OCI-LY7 (cell line): ENCODE data around the gene IL1A. TPM values are rescaled to one million over a fixed set of nuclear protein-coding genes. Genes with fewer than 3 reads are reported as not detected.

Experiments used
- BruUV-seq: library from RNA; stranded (reverse); fragments of 400-500 nt; replicated peaks from 2 replicates; lab custom pipeline; 2021; lab: Mats Ljungman, UMichigan
- CTCF ChIA-PET: fragments of 300-600 bp; sonication (Branson Sonifier 250); formaldehyde crosslinking; loops from one replicate; lab custom pipeline; 2022; ENCODE audit warnings: antibody characterized with exemption; ENCODE audit not compliant: unreplicated experiment; lab: Charles Lee
- POLR2A ChIA-PET: fragments of 300-600 bp; sonication (Branson Sonifier 250); formaldehyde crosslinking; loops from one replicate; lab custom pipeline; 2022; ENCODE audit warnings: antibody characterized with exemption; lab: Charles Lee
- DNase-seq: peaks from one replicate; pipeline ENCODE4 v3.0.0-alpha.2; 2015; ENCODE audit warnings: low spot score
- H2AFZ ChIP-seq: fragments of 200-600 bp; sonication (generic), shearing (Covaris generic); 2 replicates; pipeline ENCODE4 v1.6.1; 2014; ENCODE audit warnings: mild to moderate bottlenecking, antibody characterized with exemption, low read length, moderate library complexity
- H3K27ac ChIP-seq: fragments of 200-600 bp; sonication (generic); 2 replicates; pipeline ENCODE4 v1.5.1; 2014; ENCODE audit warnings: mixed run types, low read depth, mild to moderate bottlenecking, moderate library complexity, low read length, inconsistent platforms; ENCODE audit not compliant: poor library complexity, severe bottlenecking
- H3K36me3 ChIP-seq: fragments of 200-600 bp; sonication (generic); 2 replicates; pipeline ENCODE4 v1.6.1; 2014; ENCODE audit warnings: mild to moderate bottlenecking, antibody characterized with exemption, low read length, moderate library complexity, mixed read lengths; ENCODE audit not compliant: insufficient read depth
- H3K4me1 ChIP-seq: fragments of 200-600 bp; sonication (generic); 2 replicates; pipeline ENCODE4 v1.5.1; 2014; ENCODE audit warnings: mild to moderate bottlenecking, low read length; ENCODE audit not compliant: insufficient read depth, poor library complexity, severe bottlenecking
- H3K4me2 ChIP-seq: fragments of 200-600 bp; sonication (generic); 2 replicates; pipeline ENCODE4 v1.6.1; 2014; ENCODE audit warnings: mild to moderate bottlenecking, low read length
- H3K4me3 ChIP-seq: fragments of 200-600 bp; sonication (generic); 2 replicates; pipeline ENCODE4 v1.5.1; 2014; ENCODE audit warnings: mild to moderate bottlenecking, low read depth, low read length; ENCODE audit not compliant: poor library complexity, severe bottlenecking
- H3K79me2 ChIP-seq: fragments of 200-600 bp; sonication (generic); 2 replicates; pipeline ENCODE4 v1.6.1; 2016; ENCODE audit warnings: low read depth, mild to moderate bottlenecking, low read length, moderate library complexity, mixed read lengths; ENCODE audit not compliant: insufficient read depth
- H3K9me2 ChIP-seq: fragments of 200-600 bp; sonication (generic); 2 replicates; pipeline ENCODE4 v1.6.1; 2016; ENCODE audit warnings: mild to moderate bottlenecking, low read length, mixed read lengths; ENCODE audit not compliant: insufficient read depth
- H3K9me3 ChIP-seq: fragments of 200-600 bp; sonication (generic); 2 replicates; pipeline ENCODE4 v1.6.1; 2014; ENCODE audit warnings: mild to moderate bottlenecking, mixed run types, low read length, mixed read lengths
- H4K20me1 ChIP-seq: fragments of 200-600 bp; sonication (generic); 2 replicates; pipeline ENCODE4 v1.6.1; 2014; ENCODE audit warnings: mild to moderate bottlenecking, antibody characterized with exemption, low read length, moderate library complexity, mixed read lengths; ENCODE audit not compliant: insufficient read depth
- CTCF ChIP-seq: fragments of 200-600 bp; sonication (generic); conservative IDR thresholded peaks from 2 replicates; pipeline ENCODE4 v1.5.1; 2014; ENCODE audit warnings: mild to moderate bottlenecking, antibody characterized with exemption, low read length, moderate library complexity, mixed read lengths
- EZH2phosphoT487 ChIP-seq: fragments of 200-600 bp; sonication (generic); IDR thresholded peaks from 2 replicates; pipeline ENCODE4 v1.6.1; 2018; ENCODE audit warnings: low read depth, borderline replicate concordance, mild to moderate bottlenecking, mixed run types, antibody characterized with exemption, low read length, moderate library complexity, mixed read lengths
- intact Hi-C: fragments of 100-400 bp; cut with micrococcal nuclease; formaldehyde crosslinking; loops from one replicate; pipeline ENCODE4 v1.10.0; 2022; ENCODE audit not compliant: unreplicated experiment
- total RNA-seq, 2 experiments: library from RNA; depleted of rRNA in 1 of 2; stranded (reverse); fragments of >200 nt in 1 of 2; shearing (Covaris generic) in 1 of 2; gene quantifications; 2 replicates each; pipeline ENCODE4 v1.2.3, GENCODE V29; 2014 to 2022

Gene IL1A
- total RNA-seq, 2 experiments from 2014 or later: not detected

GRCh38 chr2:112723995-112724394, 60.3 kb downstream of the IL1A start:
- H4K20me1 ChIP-seq: no peaks in the 10 kb centered on the region
- H3K36me3 ChIP-seq: no peaks in the 10 kb centered on the region
- H3K4me2 ChIP-seq: no peak overlapping the region
- H3K4me1 ChIP-seq: peaks cover 5% of the 10 kb centered on the region
- no peak overlapping the region for H2AFZ ChIP-seq
- intact Hi-C loops: no loop called here
- no peaks in the 10 kb centered on the region for H3K79me2 ChIP-seq
- no TSS peak for BruUV-seq
- POLR2A ChIA-PET: interaction anchor here (1.2 kb wide), 1 partner anchor 39 kb away, joined by 4 read pairs; no protein-coding TSS in a partner anchor
- DNase-seq: no peak
- TF ChIP-seq CTCF (no peak), EZH2phosphoT487 (no peak)
- H3K4me3 ChIP-seq: no peak overlapping the region
- no peak overlapping the region for H3K27ac ChIP-seq
- no peaks in the 10 kb centered on the region for H3K9me2 ChIP-seq
- CTCF ChIA-PET: interaction anchor here (1.2 kb wide), 1 partner anchor 124 kb away, joined by 4 read pairs; no protein-coding TSS in a partner anchor
- H3K9me3 ChIP-seq: no peaks in the 10 kb centered on the region

Other genes starting within 250 kb of the IL1A start
- gene POLR1B, start 242.0 kb downstream of the IL1A start, total RNA-seq (2014; rRNA removed; shearing (Covaris generic)): 28.0 and 30.5 TPM in 2 replicates
- 44.7 and 45.1 TPM in 2 replicates for gene POLR1B, start 242.0 kb downstream of the IL1A start, total RNA-seq (2022)
- gene CHCHD5, start 199.9 kb downstream of the IL1A start, total RNA-seq (2014; rRNA removed; shearing (Covaris generic)): 22.3 and 22.5 TPM in 2 replicates
- 36.0 and 37.3 TPM in 2 replicates for gene CHCHD5, start 199.9 kb downstream of the IL1A start, total RNA-seq (2022)
- 59.7 and 64.8 TPM in 2 replicates for gene SLC20A1, start 138.6 kb downstream of the IL1A start, total RNA-seq (2014; rRNA removed; shearing (Covaris generic))
- gene SLC20A1, start 138.6 kb downstream of the IL1A start, total RNA-seq (2022): 86.1 and 89.5 TPM in 2 replicates
- not detected in 2 replicates for gene NT5DC4, start 63.5 kb downstream of the IL1A start, total RNA-seq (2014; rRNA removed; shearing (Covaris generic))
- not detected in 2 replicates for gene NT5DC4, start 63.5 kb downstream of the IL1A start, total RNA-seq (2022)
- 28.8 and 31.8 TPM in 2 replicates for gene CKAP2L, start 19.9 kb downstream of the IL1A start, total RNA-seq (2014; rRNA removed; shearing (Covaris generic))
- gene CKAP2L, start 19.9 kb downstream of the IL1A start, total RNA-seq (2022): 61.8 and 77.3 TPM in 2 replicates
- not detected in 2 replicates for gene IL1B, start 52.3 kb upstream of the IL1A start, total RNA-seq (2014; rRNA removed; shearing (Covaris generic))
- gene IL1B, start 52.3 kb upstream of the IL1A start, total RNA-seq (2022): not detected in 2 replicates
- not detected in 2 replicates for gene IL37, start 126.7 kb upstream of the IL1A start, total RNA-seq (2014; rRNA removed; shearing (Covaris generic))
- 0.63 TPM in 1 of 2 replicates, not detected in the other for gene IL37, start 126.7 kb upstream of the IL1A start, total RNA-seq (2022)
- not detected in 2 replicates for gene IL36G, start 193.5 kb upstream of the IL1A start, total RNA-seq (2014; rRNA removed; shearing (Covaris generic))
- gene IL36G, start 193.5 kb upstream of the IL1A start, total RNA-seq (2022): not detected in 2 replicates
- gene IL36A, start 221.0 kb upstream of the IL1A start, total RNA-seq (2014; rRNA removed; shearing (Covaris generic)): not detected in 2 replicates
- gene IL36A, start 221.0 kb upstream of the IL1A start, total RNA-seq (2022): not detected in 2 replicates